ENCODE results near the gene PASK. TPM values are rescaled to one million over a fixed set of nuclear protein-coding genes. Genes with fewer than 3 reads are reported as not detected.

PASK gene
- total RNA-seq, 1 donor from 2014 or later: 99.6 TPM

GRCh38 chr2:241180495-241180894 lies 31.2 kb upstream of the PASK start:
- intact Hi-C loops (cut with micrococcal nuclease): no loop called here

- intact Hi-C loops (cut with micrococcal nuclease): no loop called here
These were observed 30.6 kb upstream of the PASK start for GRCh38 chr2:241179899-241180298.

- intact Hi-C loops (cut with micrococcal nuclease): no loop called here
These were observed 29.7 kb upstream of the PASK start for GRCh38 chr2:241178961-241179360.

DNA sequence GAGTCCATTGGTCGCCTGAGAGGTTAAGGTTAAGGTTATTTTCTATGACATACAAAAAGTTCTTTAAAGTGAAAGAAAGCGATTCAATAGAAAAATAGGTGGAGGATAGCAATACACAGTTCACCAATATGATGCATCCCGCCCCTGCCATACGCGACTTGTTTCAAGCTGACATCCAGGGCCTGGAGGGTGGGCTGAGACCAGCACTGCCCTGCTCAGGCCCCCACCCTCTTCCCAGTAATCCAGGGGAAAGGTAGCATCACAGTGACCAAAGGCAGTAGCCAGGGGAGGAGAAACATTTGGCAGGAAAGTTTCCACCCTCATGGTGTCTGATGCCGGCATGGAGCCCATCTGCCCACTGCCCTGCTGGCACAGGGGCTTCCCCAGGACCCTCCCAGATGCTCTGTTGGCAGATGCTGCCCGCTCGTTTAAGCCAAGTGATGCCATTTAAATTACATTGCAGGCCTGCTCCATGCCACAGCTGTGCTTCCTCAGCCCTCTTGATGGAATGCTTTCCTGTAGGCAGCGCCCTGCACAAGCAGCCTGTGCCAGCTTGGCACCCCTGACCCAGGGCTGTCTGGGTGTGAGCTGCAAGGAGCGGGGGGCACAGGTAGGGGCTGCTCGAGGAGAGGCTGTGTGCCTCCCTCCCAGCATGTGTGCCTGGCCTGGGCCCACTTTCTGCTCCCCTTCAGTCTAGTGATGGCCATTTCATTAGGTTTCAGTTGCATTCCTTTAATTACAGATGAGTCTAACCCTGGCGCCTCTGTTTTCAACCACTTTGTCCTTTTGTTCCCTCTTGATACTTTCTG lies 28.5 kb upstream of the PASK start:
- intact Hi-C loops (cut with micrococcal nuclease): no loop called here

GRCh38 chr2:241173557-241173956 lies 24.3 kb upstream of the PASK start:
- intact Hi-C loops (cut with micrococcal nuclease): no loop called here

- intact Hi-C loops (cut with micrococcal nuclease): no loop called here
These were observed 19.1 kb upstream of the PASK start for GRCh38 chr2:241168366-241168765.

GRCh38 chr2:241163601-241164118 lies 14.4 kb upstream of the PASK start:
- intact Hi-C loops (cut with micrococcal nuclease): no loop called here

DNA sequence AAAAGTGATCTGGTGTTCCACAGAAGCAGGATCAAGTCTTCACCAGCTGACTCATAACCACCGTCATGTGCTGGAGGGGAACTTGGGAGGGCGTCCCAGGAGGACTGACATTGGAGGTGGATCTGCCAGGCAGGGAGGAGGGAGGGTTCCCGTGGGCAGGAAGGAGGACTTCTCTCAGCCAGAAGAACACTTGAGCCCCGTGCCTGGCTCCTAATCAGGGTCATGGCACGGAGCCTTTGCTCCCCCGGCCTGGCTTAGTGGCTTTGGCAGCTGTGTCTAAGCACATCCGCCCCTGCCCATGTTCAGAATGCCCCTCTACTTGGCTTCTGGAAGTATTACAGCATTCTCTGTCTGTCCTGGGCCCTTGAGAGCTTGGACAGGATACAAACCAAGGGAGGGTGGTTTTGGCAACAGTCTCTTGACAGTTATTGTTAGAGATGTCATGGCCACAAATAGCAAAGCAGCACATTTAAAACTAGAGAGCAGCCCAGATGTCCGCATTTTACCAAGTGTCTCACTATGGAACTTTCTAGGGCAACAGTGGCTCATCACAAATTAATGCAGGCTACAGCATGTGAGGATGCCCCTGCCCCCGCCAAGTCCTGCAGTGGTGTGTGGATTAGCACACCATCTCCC lies 12.5 kb upstream of the PASK start:
- intact Hi-C loops (cut with micrococcal nuclease): no loop called here

GRCh38 chr2:241160318-241160717 lies 11.0 kb upstream of the PASK start:
- intact Hi-C loops (cut with micrococcal nuclease): no loop called here

DNA sequence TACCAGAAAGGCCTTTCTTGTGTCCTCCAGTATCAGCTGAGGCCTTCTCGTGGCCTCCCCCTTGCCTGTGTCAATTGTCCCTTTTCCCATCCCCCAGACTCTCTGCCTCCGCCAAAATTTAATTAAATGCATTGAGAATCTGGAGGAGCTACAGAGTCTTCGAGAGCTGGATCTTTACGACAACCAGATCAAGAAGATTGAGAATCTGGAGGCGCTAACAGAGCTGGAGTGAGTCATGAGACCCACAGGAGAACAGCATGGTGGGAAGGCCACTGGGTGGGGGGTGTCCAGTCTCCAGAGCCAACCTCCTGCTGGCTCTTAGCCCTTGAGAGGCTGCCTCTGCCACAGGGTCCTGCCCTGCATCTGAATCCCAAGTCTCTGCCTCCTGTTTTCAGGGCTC lies 9.8 kb upstream of the PASK start:
- intact Hi-C loops (cut with micrococcal nuclease): no loop called here

- intact Hi-C loops (cut with micrococcal nuclease): no loop called here
These were observed 9.3 kb upstream of the PASK start for GRCh38 chr2:241158546-241158900.

GRCh38 chr2:241157841-241158545 lies 8.7 kb upstream of the PASK start:
- intact Hi-C loops (cut with micrococcal nuclease): no loop called here

DNA sequence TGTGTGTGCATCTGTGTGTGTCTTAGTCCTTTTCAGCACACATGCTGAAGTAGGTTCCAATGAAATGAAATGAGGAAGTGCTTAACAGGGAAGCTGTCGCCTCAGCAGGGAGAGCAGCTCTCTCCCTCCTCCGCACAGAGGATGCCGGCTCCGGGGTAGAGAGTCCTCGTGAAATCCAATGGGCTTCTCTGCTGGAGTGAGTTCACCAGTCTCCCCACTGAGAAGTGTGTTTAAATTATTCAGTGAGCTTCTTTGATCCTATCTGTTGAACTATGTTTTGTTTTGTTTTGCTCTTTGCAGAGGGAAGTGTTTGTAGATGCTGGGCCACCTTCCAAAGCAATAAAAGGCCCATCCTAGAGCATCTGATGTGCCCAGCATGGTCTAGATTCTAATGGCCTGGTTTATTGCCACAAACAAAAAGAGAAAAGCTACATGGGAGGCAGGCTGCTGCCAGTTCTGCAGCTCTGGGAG lies 7.7 kb upstream of the PASK start:
- intact Hi-C loops (cut with micrococcal nuclease): no loop called here

DNA sequence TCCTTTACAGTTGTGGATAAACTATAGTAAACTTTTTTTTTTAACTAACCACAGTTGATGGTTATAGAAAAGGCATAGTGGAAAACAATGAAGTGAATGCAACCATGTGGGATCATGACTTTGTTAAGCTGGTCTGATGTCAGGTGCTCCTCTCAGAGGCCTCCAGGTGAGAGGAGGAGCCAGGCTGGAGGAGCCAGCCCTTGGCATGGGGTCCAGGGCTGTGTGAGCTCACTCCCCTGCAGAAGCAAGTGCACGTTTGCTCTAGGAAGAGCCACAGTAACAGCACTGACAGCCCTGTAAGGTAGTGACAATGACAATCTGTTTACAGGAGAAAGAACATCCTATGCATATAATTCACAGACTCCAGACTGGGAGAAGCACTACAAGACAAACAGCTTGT lies 6.7 kb upstream of the PASK start:
- intact Hi-C loops (cut with micrococcal nuclease): no loop called here

DNA sequence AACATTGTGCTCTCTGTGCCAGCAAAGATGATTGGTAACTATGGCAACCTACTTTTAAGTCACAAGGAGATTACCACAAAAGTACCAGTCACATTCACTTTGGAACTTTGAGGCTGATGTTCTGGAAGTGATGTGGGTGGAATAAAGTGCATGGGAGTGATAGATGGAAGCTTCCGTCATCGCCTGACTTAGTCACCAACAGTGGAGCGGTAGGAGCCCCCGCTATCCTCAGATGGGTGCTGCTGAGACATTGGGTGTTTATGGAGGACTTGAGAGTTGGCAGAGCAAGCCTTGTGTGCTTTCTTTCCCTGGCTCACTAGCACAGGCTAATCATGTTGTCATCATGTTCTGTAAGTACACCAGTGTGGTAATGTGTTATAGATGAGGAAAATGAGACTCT lies 5.6 kb upstream of the PASK start:
- intact Hi-C loops (cut with micrococcal nuclease): no loop called here

GRCh38 chr2:241153616-241154015 lies 4.3 kb upstream of the PASK start:
- intact Hi-C loops (cut with micrococcal nuclease): no loop called here

DNA sequence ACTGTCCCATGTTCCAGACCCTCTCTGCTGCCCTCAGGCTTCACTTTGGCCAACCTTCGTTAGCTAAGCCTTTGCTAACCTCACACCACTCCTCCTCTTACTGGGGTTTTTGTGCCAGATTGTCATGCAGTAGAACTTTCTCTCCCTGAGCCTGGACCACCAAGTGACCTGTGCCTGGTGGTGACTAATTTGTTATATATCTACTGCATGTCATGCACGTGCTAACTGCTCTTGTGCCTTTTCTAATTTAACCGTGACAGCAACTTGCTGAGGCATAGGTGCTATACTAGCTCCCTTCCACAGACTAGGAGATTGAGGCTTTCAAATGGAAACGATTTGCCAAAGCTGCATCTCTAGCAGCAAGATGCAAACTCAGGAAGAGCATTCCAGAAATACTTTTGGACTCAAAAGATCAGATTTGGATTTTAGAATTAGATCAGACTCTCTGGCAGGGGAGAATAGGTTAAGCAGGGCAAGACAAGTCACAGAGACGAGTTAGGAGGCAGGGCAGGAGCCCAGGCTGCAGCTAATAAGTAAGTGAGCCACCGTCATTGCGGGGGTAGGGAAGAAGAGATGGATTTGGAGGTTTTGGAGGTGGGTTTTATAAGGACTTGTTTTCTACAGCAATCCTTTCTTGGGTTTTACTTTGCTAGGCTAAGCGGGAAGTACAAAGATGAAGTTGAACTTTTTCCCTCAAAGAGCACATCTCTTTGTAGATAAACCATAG lies 2.8 kb upstream of the PASK start:
- intact Hi-C loops (cut with micrococcal nuclease): loop anchor here (2.0 kb wide), 2 partner anchors 587 to 729 kb away; no protein-coding TSS in a partner anchor

DNA sequence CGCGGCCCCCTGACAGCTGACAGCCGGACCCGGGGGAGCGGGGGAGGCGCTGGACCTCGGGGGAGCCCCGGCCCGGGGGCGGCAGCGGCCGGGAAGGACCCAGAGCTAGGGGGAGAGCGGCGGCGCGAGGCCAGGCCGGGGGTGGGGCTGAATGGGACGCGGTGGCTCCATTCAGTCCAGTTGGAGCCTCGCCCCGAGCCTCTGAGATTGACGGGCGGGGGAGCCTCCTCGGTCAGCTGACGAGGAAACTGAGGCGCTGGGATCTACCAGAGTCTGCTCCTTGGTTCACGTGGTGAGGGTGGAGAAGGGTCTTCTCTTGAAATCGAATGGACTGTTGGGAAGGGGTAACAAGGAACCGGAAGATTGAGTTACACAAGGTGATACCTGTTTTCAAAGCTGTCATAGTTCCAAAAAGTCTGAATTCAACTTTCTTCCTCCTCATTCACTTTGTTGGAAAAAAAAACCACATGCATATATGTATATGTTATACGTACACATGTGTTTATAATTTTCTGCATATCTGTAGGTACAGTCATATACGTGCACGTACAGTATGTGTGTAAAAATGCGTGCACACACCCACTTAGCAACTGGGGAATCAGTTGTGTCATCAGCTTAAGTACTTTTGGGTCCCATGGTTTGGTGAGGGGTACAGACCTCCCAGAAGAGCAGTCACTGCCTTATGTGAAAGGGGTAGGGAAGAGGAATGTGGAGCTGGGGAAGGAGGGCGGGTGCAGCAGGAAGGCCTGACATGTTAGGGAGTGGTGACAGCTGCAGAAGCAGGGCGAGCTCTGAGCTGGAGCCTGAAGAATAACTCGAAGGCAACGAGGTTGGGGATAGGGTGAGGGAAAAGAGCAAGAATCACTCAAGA lies 1.6 kb upstream of the PASK start:
- intact Hi-C loops (cut with micrococcal nuclease): loop anchor here (1.0 to 2.0 kb wide), 8 partner anchors 24 to 730 kb away; partner anchors contain the start of genes FARP2 and STK25

GRCh38 chr2:241149925-241150659 lies 820 bp upstream of the PASK start, which contains the start of gene PPP1R7:
Gene PPP1R7 (plus strand): TSS chr2:241150467. CDS start chr2:241150496, 29 bp downstream.
- intact Hi-C loops (cut with micrococcal nuclease): loop anchor here (1.0 to 5.0 kb wide), 16 partner anchors 23 to 731 kb away; partner anchors contain the start of genes DTYMK, FARP2, HDLBP and MTERF4

DNA sequence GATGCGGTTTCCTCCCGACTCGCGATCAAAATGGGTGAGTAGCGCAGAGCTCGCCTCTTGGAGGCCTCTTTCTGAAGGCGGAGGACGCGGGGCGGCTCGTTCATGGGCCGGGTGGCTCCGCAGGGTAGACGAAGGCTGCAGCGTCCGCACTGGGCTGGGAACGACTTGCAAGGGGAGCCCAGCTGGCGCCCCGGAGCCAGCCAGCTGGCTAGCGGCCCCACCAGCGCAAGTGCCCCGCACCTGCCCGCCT lies 328 bp upstream of the PASK start:
- intact Hi-C loops (cut with micrococcal nuclease): loop anchor here (1.0 to 5.0 kb wide), 8 partner anchors 47 to 537 kb away; partner anchors contain the start of genes DTYMK, HDLBP, MTERF4 and SEPTIN2
